SK-N-MC (cell line): ENCODE data around the gene ACSM4.

ENCODE experiments used
- EZH2 ChIP-seq: fragments of 200-600 bp; sonication (generic); IDR thresholded peaks from one replicate; pipeline ENCODE4 v1.6.1; 2017; ENCODE audit warnings: antibody characterized with exemption
- FOXP2 ChIP-seq: optimal IDR thresholded peaks from 2 replicates; pipeline ENCODE3; 2011; ENCODE audit warnings: mild to moderate bottlenecking, moderate library complexity; ENCODE audit not compliant: insufficient read depth; ENCODE audit errors: extremely low read length, control extremely low read depth
- POLR2AphosphoS5 ChIP-seq: IDR thresholded peaks from 2 replicates; pipeline ENCODE4 v1.6.1; 2012; ENCODE audit warnings: mild to moderate bottlenecking, low read depth, low read length, borderline replicate concordance

GRCh38 chr12:7352661-7353060 lies 48.8 kb downstream of the ACSM4 start:
- no peak for TF ChIP-seq EZH2
- TF ChIP-seq POLR2AphosphoS5: no peak
- no peak for TF ChIP-seq FOXP2
